ENCODE data around the gene GSX1. TPM values are rescaled to one million over a fixed set of nuclear protein-coding genes. Genes with fewer than 3 reads are reported as not detected.
"Not testable (repeated sequence)": the region's sequence is repeated elsewhere in the genome, so short reads cannot be mapped to it uniquely, and the experiment has no call there.

GSX1 gene
- total RNA-seq, 3 donors from 2014 or later (not counting 1 experiment from before 2014, with no cell fraction given): not detected

DNA sequence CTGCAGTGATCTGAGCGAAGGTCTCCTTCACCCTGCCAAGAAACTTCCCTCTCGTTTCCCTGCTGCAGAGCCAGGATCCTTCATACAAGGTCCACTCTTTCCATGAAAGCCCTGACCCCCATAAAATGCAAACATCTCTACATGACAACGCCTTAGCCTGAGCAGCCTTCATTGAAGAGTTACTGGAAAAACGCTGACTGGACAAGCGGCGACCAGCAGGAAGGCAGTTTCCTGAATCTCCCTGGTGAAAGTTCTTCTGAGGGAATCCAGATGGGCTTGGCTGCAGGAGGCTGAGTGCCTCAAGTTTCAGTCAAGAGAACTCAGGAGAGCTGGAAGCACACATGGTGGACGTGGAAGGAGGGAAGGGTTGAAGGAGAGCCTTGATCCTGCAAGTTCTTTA is 17.7 kb downstream of the GSX1 start:
- DNase-seq (no peak), ATAC-seq (no peak)
- no peak overlapping the region for H3K4me3 ChIP-seq (ENCODE audit: low read length)
- 63% methylated on average over 7 of the region's 7 CpGs for WGBS (ENCODE audit: insufficient coverage)
- H3K9me3 ChIP-seq (ENCODE audit: control insufficient read depth, insufficient read depth, low read length): no peaks in the 10 kb centered on the region
- H3K36me3 Mint-ChIP-seq: no peaks in the 10 kb centered on the region
- H3K9me3 Mint-ChIP-seq: no peaks in the 10 kb centered on the region
- TF ChIP-seq CTCF (IDR thresholded peaks at IDR 0.05): no peak
- intact Hi-C loops (cut with micrococcal nuclease): no loop called here
- H3K4me1 ChIP-seq (ENCODE audit: control insufficient read depth, insufficient read depth, low read length): no peaks in the 10 kb centered on the region
- no peaks in the 10 kb centered on the region for H3K4me1 Mint-ChIP-seq
- peaks cover 4% of the 10 kb centered on the region for H3K27me3 ChIP-seq (ENCODE audit: control insufficient read depth, insufficient read depth, low read length)
- no peaks in the 10 kb centered on the region for H3K36me3 ChIP-seq (ENCODE audit: control insufficient read depth, insufficient read depth, low read length)
- no peak overlapping the region for H3K27ac Mint-ChIP-seq
- no peak overlapping the region for H3K4me3 Mint-ChIP-seq
- H3K27ac ChIP-seq (ENCODE audit: low read length): no peak overlapping the region
- peaks cover 38 to 66% of the 10 kb centered on the region in 2 donors for H3K27me3 Mint-ChIP-seq (ENCODE audit: low read depth in 2 of 2)

- ATAC-seq (no peak), DNase-seq (no peak)
- Mint-ChIP-seq H3K4me3 (no peak overlapping the region), H3K27ac (no peak overlapping the region), H3K9me3 (no peaks in the 10 kb centered on the region), H3K4me1 (no peaks in the 10 kb centered on the region), H3K27me3 (ENCODE audit: low read depth in 2 of 2) (peaks cover 36 to 70% of the 10 kb centered on the region in 2 donors), H3K36me3 (no peaks in the 10 kb centered on the region)
- Histone ChIP-seq H3K27ac (ENCODE audit: low read length) (no peak overlapping the region), H3K27me3 (ENCODE audit: control insufficient read depth, insufficient read depth, low read length) (peaks cover 4% of the 10 kb centered on the region), H3K4me3 (ENCODE audit: low read length) (no peak overlapping the region), H3K36me3 (ENCODE audit: control insufficient read depth, insufficient read depth, low read length) (no peaks in the 10 kb centered on the region), H3K4me1 (ENCODE audit: control insufficient read depth, insufficient read depth, low read length) (no peaks in the 10 kb centered on the region), H3K9me3 (ENCODE audit: control insufficient read depth, insufficient read depth, low read length) (no peaks in the 10 kb centered on the region)
- intact Hi-C loops (cut with micrococcal nuclease): no loop called here
- TF ChIP-seq CTCF (IDR thresholded peaks at IDR 0.05): no peak
- 76% methylated on average over 1 of the region's 2 CpGs for WGBS (ENCODE audit: insufficient coverage)
These were observed 18.2 kb downstream of the GSX1 start for GRCh38 chr13:27810461-27810860.

DNA sequence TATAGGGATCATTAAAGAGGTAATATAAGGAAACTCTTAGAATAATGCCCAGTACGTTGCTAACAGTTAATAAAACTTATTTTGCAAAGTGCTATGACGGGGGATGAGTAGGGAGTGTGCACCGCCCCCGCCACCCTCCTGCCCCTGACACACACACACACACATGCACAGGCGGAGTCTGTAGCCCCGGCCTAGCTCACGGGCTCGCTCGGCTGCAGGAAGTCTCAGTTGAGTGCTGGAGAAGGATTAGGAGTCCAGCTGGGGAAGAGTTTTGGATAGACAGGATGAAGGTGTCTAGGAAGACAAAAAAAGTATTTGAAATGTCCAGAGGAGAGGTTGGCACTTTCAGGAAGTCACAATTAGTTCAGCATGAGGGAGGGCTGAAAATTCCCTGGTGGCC is 21.5 kb downstream of the GSX1 start:
- Histone ChIP-seq H3K27ac (ENCODE audit: low read length) (no peak overlapping the region), H3K27me3 (ENCODE audit: control insufficient read depth, insufficient read depth, low read length) (no peaks in the 10 kb centered on the region), H3K4me1 (ENCODE audit: control insufficient read depth, insufficient read depth, low read length) (no peaks in the 10 kb centered on the region), H3K9me3 (ENCODE audit: control insufficient read depth, insufficient read depth, low read length) (no peaks in the 10 kb centered on the region), H3K4me3 (ENCODE audit: low read length) (no peak overlapping the region), H3K36me3 (ENCODE audit: control insufficient read depth, insufficient read depth, low read length) (no peaks in the 10 kb centered on the region)
- ATAC-seq (no peak), DNase-seq (no peak)
- intact Hi-C loops (cut with micrococcal nuclease): no loop called here
- H3K9me3 Mint-ChIP-seq: no peaks in the 10 kb centered on the region
- peaks cover 35 to 60% of the 10 kb centered on the region in 2 donors for H3K27me3 Mint-ChIP-seq (ENCODE audit: low read depth in 2 of 2)
- no peak overlapping the region for H3K4me3 Mint-ChIP-seq
- no peaks in the 10 kb centered on the region for H3K36me3 Mint-ChIP-seq
- 84% methylated on average over 5 of the region's 9 CpGs for WGBS (ENCODE audit: insufficient coverage)
- H3K27ac Mint-ChIP-seq: no peak overlapping the region
- H3K4me1 Mint-ChIP-seq: no peaks in the 10 kb centered on the region
- no peak for TF ChIP-seq CTCF (IDR thresholded peaks at IDR 0.05)

DNA sequence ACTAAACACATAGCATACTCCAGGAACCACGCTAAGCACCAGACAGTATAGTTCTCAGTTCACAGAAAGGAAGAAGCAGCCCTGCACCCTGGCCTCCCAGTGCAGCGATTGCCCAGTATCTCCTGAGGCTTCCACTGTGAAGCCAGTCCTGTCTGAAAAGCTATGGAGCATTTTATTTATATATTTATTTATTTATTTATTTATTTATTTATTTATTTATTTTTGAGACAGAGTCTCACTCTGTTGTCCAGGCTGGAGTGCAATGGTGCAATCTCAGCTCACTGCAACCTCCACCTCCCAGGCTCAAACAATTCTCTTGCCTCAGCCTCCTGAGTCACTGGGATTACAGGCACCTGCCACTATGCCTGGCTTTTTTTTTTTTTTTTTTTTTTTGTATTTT is 25.5 kb downstream of the GSX1 start:
- DNase-seq; H3K4me1 ChIP-seq (ENCODE audit: control insufficient read depth, insufficient read depth, low read length); ATAC-seq; H3K4me3 Mint-ChIP-seq; H3K9me3 ChIP-seq (ENCODE audit: control insufficient read depth, insufficient read depth, low read length); H3K27me3 ChIP-seq (ENCODE audit: control insufficient read depth, insufficient read depth, low read length); intact Hi-C loops (cut with micrococcal nuclease); H3K36me3 Mint-ChIP-seq; H3K36me3 ChIP-seq (ENCODE audit: control insufficient read depth, insufficient read depth, low read length); H3K4me1 Mint-ChIP-seq; H3K27ac Mint-ChIP-seq; H3K4me3 ChIP-seq (ENCODE audit: low read length); H3K27ac ChIP-seq (ENCODE audit: low read length); H3K9me3 Mint-ChIP-seq: not testable (repeated sequence)
- peaks cover 42 to 58% of the 10 kb centered on the region in 2 donors for H3K27me3 Mint-ChIP-seq (ENCODE audit: low read depth in 2 of 2)
- 100% methylated on average over 2 of the region's 2 CpGs for WGBS (ENCODE audit: insufficient coverage)

Data from natural killer cell (primary cell).